DMS114 treated with DMSO at 0.1 percent for 48 hours (cell line): Measurements from ENCODE around the gene TUBD1.
"Not testable (repeated sequence)": the region's sequence is repeated elsewhere in the genome, so short reads cannot be mapped to it uniquely, and the experiment has no call there.

Experiments used
- DNase-seq: peaks from one replicate; lab custom pipeline; 2025; ENCODE audit not compliant: unreplicated experiment; lab: John Stamatoyannopoulos, UW

TUBD1 gene

GRCh38 chr17:59892924-59893675, at the start of gene TUBD1, which contains the start of gene RPS6KB1:
TUBD1 (minus strand) TSS chr17:59892943; CDS start chr17:59891002, 1,941 bp downstream.
RPS6KB1 (plus strand) TSS chr17:59893121; CDS start chr17:59893185, 64 bp downstream.
- peak; percentile 99 for DNase-seq

- no peak for DNase-seq
Observed at GRCh38 chr17:59941131-59941530, 48.4 kb upstream of the TUBD1 start.

GRCh38 chr17:59940697-59941096, 48.0 kb upstream of the TUBD1 start:
- not testable (repeated sequence) for DNase-seq

- not testable (repeated sequence) for DNase-seq
Observed at GRCh38 chr17:59933317-59933716, 40.6 kb upstream of the TUBD1 start.

GRCh38 chr17:59930768-59931167, 38.0 kb upstream of the TUBD1 start:
- not testable (repeated sequence) for DNase-seq

GRCh38 chr17:59930121-59930520, 37.4 kb upstream of the TUBD1 start:
- not testable (repeated sequence) for DNase-seq

- DNase-seq, result not testable (repeated sequence)
Observed at GRCh38 chr17:59920637-59921036, 27.9 kb upstream of the TUBD1 start.

- DNase-seq, result no peak
Observed at GRCh38 chr17:59916446-59916845, 23.7 kb upstream of the TUBD1 start.

- DNase-seq, result peak; percentile 49
Observed at GRCh38 chr17:59914274-59914854, 21.6 kb upstream of the TUBD1 start.

- no peak for DNase-seq
Observed at GRCh38 chr17:59907467-59907866, 14.7 kb upstream of the TUBD1 start.

- DNase-seq, result no peak
Observed at GRCh38 chr17:59903455-59903854, 10.7 kb upstream of the TUBD1 start.

- no peak for DNase-seq
Observed at GRCh38 chr17:59901604-59902003, 8.9 kb upstream of the TUBD1 start.

GRCh38 chr17:59899099-59899498, 6.4 kb upstream of the TUBD1 start:
- DNase-seq, result peak; percentile 58

GRCh38 chr17:59897090-59897489, 4.3 kb upstream of the TUBD1 start:
- no peak for DNase-seq

GRCh38 chr17:59893676-59894100, 945 bp upstream of the TUBD1 start:
- peak; percentile 44 for DNase-seq

- DNase-seq, result no peak
Observed at GRCh38 chr17:59892251-59892923, 356 bp downstream of the TUBD1 start.

GRCh38 chr17:59890720-59891119, 2.0 kb downstream of the TUBD1 start:
- DNase-seq, result no peak

- no peak for DNase-seq
Observed at GRCh38 chr17:59888145-59888750, 4.5 kb downstream of the TUBD1 start.

- DNase-seq, result no peak
Observed at GRCh38 chr17:59884861-59885260, 7.9 kb downstream of the TUBD1 start.

- no peak for DNase-seq
Observed at GRCh38 chr17:59878624-59879023, 14.1 kb downstream of the TUBD1 start.

GRCh38 chr17:59877965-59878364, 14.8 kb downstream of the TUBD1 start:
- no peak for DNase-seq
